Nephron progenitor cell (in vitro differentiated cells): Measurements from ENCODE around the gene TGM2.

Experiments used
- DNase-seq: peaks from one replicate; pipeline ENCODE4 v3.0.0; 2021
- H3K27ac Mint-ChIP-seq: 2 replicates; pipeline ENCODE4 v1.8.0; 2021; ENCODE audit warnings: mild to moderate bottlenecking, moderate library complexity, mixed read lengths
- H3K27me3 Mint-ChIP-seq: 2 replicates; pipeline ENCODE4 v1.8.0; 2021; ENCODE audit warnings: mild to moderate bottlenecking, low read depth, mixed read lengths; ENCODE audit not compliant: poor library complexity
- H3K36me3 Mint-ChIP-seq: 2 replicates; pipeline ENCODE4 v1.8.0; 2021; ENCODE audit warnings: low read depth, mixed read lengths
- H3K4me1 Mint-ChIP-seq: 2 replicates; pipeline ENCODE4 v1.8.0; 2021; ENCODE audit warnings: mixed read lengths
- H3K4me3 Mint-ChIP-seq: 2 replicates; pipeline ENCODE4 v1.8.0; 2021; ENCODE audit warnings: mild to moderate bottlenecking, moderate library complexity, mixed read lengths
- H3K9me3 Mint-ChIP-seq: 2 replicates; pipeline ENCODE4 v1.8.0; 2021; ENCODE audit warnings: mild to moderate bottlenecking, moderate library complexity, mixed read lengths
- TF ChIP-seq, protein P1 (sequence below): fragments of 200-600 bp; sonication (generic); IDR thresholded peaks from 2 replicates; pipeline ENCODE4 v1.5.0; 2021; ENCODE audit warnings: antibody characterized with exemption

The TGM2 gene

GRCh38 chr20:38092915-38093314 is 72.2 kb downstream of the TGM2 start:
- peaks cover 20% of the 10 kb centered on the region for H3K36me3 Mint-ChIP-seq
- H3K4me1 Mint-ChIP-seq = peaks cover 37% of the 10 kb centered on the region
- H3K27ac Mint-ChIP-seq = no peak overlapping the region
- H3K9me3 Mint-ChIP-seq = no peaks in the 10 kb centered on the region
- no peak for DNase-seq
- H3K27me3 Mint-ChIP-seq = no peaks in the 10 kb centered on the region
- TF ChIP-seq, protein P1, sequence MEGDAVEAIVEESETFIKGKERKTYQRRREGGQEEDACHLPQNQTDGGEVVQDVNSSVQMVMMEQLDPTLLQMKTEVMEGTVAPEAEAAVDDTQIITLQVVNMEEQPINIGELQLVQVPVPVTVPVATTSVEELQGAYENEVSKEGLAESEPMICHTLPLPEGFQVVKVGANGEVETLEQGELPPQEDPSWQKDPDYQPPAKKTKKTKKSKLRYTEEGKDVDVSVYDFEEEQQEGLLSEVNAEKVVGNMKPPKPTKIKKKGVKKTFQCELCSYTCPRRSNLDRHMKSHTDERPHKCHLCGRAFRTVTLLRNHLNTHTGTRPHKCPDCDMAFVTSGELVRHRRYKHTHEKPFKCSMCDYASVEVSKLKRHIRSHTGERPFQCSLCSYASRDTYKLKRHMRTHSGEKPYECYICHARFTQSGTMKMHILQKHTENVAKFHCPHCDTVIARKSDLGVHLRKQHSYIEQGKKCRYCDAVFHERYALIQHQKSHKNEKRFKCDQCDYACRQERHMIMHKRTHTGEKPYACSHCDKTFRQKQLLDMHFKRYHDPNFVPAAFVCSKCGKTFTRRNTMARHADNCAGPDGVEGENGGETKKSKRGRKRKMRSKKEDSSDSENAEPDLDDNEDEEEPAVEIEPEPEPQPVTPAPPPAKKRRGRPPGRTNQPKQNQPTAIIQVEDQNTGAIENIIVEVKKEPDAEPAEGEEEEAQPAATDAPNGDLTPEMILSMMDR = no peak
- no peak overlapping the region for H3K4me3 Mint-ChIP-seq

DNA sequence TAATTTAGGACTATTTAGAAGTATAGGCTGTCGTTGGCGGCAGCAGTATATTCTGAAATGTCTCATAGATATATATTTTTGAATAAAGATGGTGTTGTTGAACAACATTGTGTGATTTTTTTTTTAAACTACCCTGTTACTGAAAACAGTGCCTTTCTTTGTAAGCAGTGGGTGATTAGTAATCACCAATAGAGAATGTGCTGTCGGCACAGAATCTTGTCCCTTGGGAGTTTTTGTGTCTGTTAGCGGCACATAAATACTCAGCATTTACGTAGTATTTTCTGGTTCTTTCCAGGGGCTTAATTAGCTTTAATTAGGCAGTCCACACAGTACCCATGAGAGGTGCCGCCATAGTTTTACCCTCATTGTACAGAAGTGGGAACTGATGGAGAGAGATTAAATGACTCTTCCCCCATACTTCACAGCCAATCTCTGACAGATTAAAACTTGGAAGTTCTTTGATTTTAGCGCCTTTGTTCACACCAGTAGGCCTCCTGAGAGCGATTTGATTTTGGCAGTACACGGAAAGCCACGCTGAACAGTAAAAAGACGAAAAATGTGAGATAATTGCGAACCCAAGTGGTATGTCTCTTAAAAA is 72.7 kb downstream of the TGM2 start:
- H3K27me3 Mint-ChIP-seq = no peaks in the 10 kb centered on the region
- TF ChIP-seq, protein P1 = no peak
- H3K4me3 Mint-ChIP-seq = no peak overlapping the region
- H3K36me3 Mint-ChIP-seq = peaks cover 25% of the 10 kb centered on the region
- DNase-seq = no peak
- H3K27ac Mint-ChIP-seq = peak overlapping the region; percentile 16
- no peaks in the 10 kb centered on the region for H3K9me3 Mint-ChIP-seq
- peaks cover 37% of the 10 kb centered on the region for H3K4me1 Mint-ChIP-seq

GRCh38 chr20:38091441-38092216 is 73.4 kb downstream of the TGM2 start:
- H3K27ac Mint-ChIP-seq = peak overlapping the region; percentile 16

DNA sequence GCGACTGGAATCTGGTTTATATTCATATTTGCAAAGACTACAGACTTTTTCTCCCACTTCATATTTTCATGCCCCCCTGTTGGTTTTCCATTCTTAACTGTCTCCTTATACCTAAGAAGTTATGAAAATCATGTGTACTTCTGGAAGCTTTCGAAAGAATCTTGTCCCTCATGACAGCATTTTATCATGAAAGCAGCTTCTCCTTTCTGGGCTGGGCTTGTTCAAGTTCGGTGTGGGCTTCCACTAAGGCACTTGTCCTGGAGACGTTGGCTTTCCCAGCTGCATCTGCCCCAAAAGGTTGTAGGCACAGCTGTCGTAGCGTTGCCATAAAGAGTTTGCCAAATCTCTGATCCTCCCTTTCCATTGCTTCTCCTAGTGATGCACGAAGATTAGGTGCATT is 75.0 kb downstream of the TGM2 start:
- TF ChIP-seq, protein P1 = no peak
- Mint-ChIP-seq H3K9me3 (no peaks in the 10 kb centered on the region), H3K36me3 (peaks cover 44% of the 10 kb centered on the region), H3K4me1 (peaks cover 39% of the 10 kb centered on the region), H3K27ac (peak overlapping the region; percentile 9), H3K27me3 (no peaks in the 10 kb centered on the region), H3K4me3 (no peak overlapping the region)
- DNase-seq = no peak

More at GRCh38 chr20:38091441-38092216, 73.4 kb downstream of the TGM2 start:
- no peak for DNase-seq
- TF ChIP-seq, protein P1 = no peak
- Mint-ChIP-seq H3K9me3 (no peaks in the 10 kb centered on the region), H3K27me3 (no peaks in the 10 kb centered on the region), H3K4me1 (peaks cover 37% of the 10 kb centered on the region), H3K36me3 (peaks cover 32% of the 10 kb centered on the region), H3K4me3 (no peak overlapping the region)

DNA sequence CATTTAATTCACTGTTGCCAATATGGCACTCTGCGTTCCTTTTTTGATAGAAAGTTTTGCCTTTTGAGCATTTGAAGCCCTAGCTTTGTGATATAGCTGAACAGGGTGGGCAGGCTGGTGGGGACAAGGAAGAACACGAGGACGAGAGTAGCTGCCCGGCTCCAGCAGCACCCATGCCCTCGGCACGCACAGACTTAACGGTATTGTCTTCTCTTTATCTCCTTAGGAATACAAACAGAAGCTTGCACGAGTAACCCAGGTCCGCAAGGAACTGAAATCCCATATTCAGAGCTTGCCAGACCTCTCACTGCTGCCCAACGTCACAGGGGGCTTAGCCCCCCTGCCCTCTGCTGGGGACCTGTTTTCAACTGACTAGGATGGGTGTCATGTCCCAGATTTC is 75.6 kb downstream of the TGM2 start:
- H3K4me3 Mint-ChIP-seq = no peak overlapping the region
- H3K4me1 Mint-ChIP-seq = peaks cover 39% of the 10 kb centered on the region
- peaks cover 48% of the 10 kb centered on the region for H3K36me3 Mint-ChIP-seq
- no peaks in the 10 kb centered on the region for H3K9me3 Mint-ChIP-seq
- TF ChIP-seq, protein P1 = no peak
- DNase-seq = no peak
- no peaks in the 10 kb centered on the region for H3K27me3 Mint-ChIP-seq
- no peak overlapping the region for H3K27ac Mint-ChIP-seq

DNA sequence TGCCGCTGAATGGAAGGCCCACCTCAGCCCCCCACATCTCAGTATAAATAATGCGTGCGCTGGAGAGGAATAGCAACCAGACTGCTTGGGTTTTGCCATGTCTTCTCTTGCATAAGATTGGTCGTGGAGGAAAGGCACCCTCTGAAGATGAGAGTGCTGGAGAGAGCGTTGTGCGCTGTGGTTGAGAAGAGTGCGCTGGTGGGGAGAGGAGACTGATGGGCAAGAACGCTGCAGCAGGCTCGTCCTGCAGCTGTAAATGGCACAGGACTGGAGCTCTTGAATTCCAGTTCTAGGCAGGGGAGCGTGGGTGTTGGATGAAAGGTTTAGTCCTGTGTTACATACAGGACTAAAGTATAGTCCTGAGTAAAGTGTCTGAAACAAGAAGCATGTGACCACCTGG is 80.0 kb downstream of the TGM2 start:
- peak overlapping the region; percentile 90 for H3K27ac Mint-ChIP-seq
- H3K4me3 Mint-ChIP-seq = no peak overlapping the region
- H3K4me1 Mint-ChIP-seq = peaks cover 29% of the 10 kb centered on the region
- peaks cover 29% of the 10 kb centered on the region for H3K9me3 Mint-ChIP-seq
- no peaks in the 10 kb centered on the region for H3K27me3 Mint-ChIP-seq
- TF ChIP-seq, protein P1 = no peak
- H3K36me3 Mint-ChIP-seq = peaks cover 86% of the 10 kb centered on the region
- no peak for DNase-seq
